Peyer's patch (tissue), 4 donors: ENCODE measurements around the gene MRPL45.

ENCODE experiments used
- CTCF ChIP-seq, 6 experiments: fragments of 450-650 bp in 4 of 6; fragments of 200-600 bp in 2 of 6; sonication (generic) in 1 of 6; IDR thresholded peaks; one replicate each; pipeline ENCODE4 v1.5.1; 2017 to 2019; ENCODE audit warnings: antibody characterized with exemption in 6 of 6, mild to moderate bottlenecking in 3 of 6, moderate library complexity in 1 of 6
- POLR2A ChIP-seq, 2 donors: fragments of 450-650 bp; IDR thresholded peaks; one replicate each; pipeline ENCODE4 v1.5.1; 2017; ENCODE audit warnings: antibody characterized with exemption in 2 of 2, mild to moderate bottlenecking in 2 of 2, moderate library complexity in 2 of 2

- TF ChIP-seq CTCF (IDR thresholded peaks at IDR 0.05): no peak
- TF ChIP-seq POLR2A (IDR thresholded peaks at IDR 0.05): no peak
These were observed 60.6 kb downstream of the MRPL45 start for GRCh38 chr17:38357486-38358123.
